Left lung (tissue), 10 donors: Measurements from ENCODE around the gene ARHGAP10. TPM values are rescaled to one million over a fixed set of nuclear protein-coding genes. Genes with fewer than 3 reads are reported as not detected.

Experiments used
- ATAC-seq: fragments of 200-7000 bp; cut with Tn5 transposase; one replicate; pipeline ENCODE4 v1.9.1; 2020; ENCODE audit warnings: moderate library complexity
- DNase-seq, 4 donors: peaks; one replicate each; pipeline ENCODE4 v3.0.0-alpha.2; 2013 to 2020
- H3K27ac ChIP-seq, 2 donors: fragments of 200-600 bp; sonication (generic) in 1 of 2; one replicate each; pipeline versions ENCODE4 v1.5.0 to v1.8.0; 2020 to 2021
- H3K27me3 ChIP-seq, 2 donors: fragments of 200-600 bp; sonication (generic) in 1 of 2; one replicate each; pipeline versions ENCODE4 v1.5.0 to v1.8.0; 2020 to 2021
- H3K36me3 ChIP-seq, 2 donors: fragments of 200-600 bp; sonication (generic) in 1 of 2; one replicate each; pipeline versions ENCODE4 v1.5.0 to v1.8.0; 2020 to 2021
- H3K4me1 ChIP-seq, 2 donors: fragments of 200-600 bp; one replicate each; pipeline ENCODE4 v1.8.0; 2021
- H3K4me3 ChIP-seq, 2 donors: fragments of 200-600 bp; sonication (generic) in 1 of 2; one replicate each; pipeline versions ENCODE4 v1.5.0 to v1.8.0; 2020 to 2021; ENCODE audit warnings: mild to moderate bottlenecking in 1 of 2
- H3K9me3 ChIP-seq, 2 donors: fragments of 200-600 bp; sonication (generic) in 1 of 2; one replicate each; pipeline versions ENCODE4 v1.5.0 to v1.8.0; 2020 to 2021
- CTCF ChIP-seq, 2 donors: fragments of 200-600 bp; sonication (generic) in 1 of 2; IDR thresholded peaks; one replicate each; pipeline versions ENCODE4 v1.5.0 to v1.8.0; 2021; ENCODE audit warnings: antibody characterized with exemption in 2 of 2
- intact Hi-C, 2 donors: fragments of 100-400 bp; cut with DNase I; formaldehyde crosslinking; loops; one replicate each; pipeline versions ENCODE4 v1.11.2 to v1.14.2; 2022
- polyA plus RNA-seq, 6 donors: library from polyadenylated mRNA; unstranded; fragments of 120-200 nt; gene quantifications; one replicate each; pipeline ENCODE4 v1.2.1, GENCODE V29; 2013; ENCODE audit not compliant: insufficient read length in 6 of 6
- total RNA-seq, 2 donors: library from RNA; stranded (reverse); fragmentation: NEBNext Ultra II Directional; extraction: Animal tissue kit (Norgen Biotek cat#: 25700); gene quantifications; one replicate each; pipeline ENCODE4 v1.2.1, GENCODE V29; 2021
- donor health status: DM: no; HTN: yes; CAD: no.
- donor health status: DM: no; HTN: no; CAD: no.

ARHGAP10 gene
- total and polyA plus RNA-seq, 8 donors = 11.6 to 25.4 (median 14.2) TPM

- intact Hi-C loops = no loop called here
- H3K27ac ChIP-seq = no peak overlapping the region
- DNase-seq = no peak
- no peak for ATAC-seq
- no peaks in the 10 kb centered on the region for H3K9me3 ChIP-seq
- H3K27me3 ChIP-seq = no peaks in the 10 kb centered on the region
- no peak for TF ChIP-seq CTCF (IDR thresholded peaks at IDR 0.05)
- H3K36me3 ChIP-seq = no peaks in the 10 kb centered on the region
- H3K4me3 ChIP-seq = no peak overlapping the region
- no peaks in the 10 kb centered on the region for H3K4me1 ChIP-seq
Observed at GRCh38 chr4:148094149-148094548, 362.3 kb downstream of the ARHGAP10 start.

- Histone ChIP-seq H3K27ac (no peak overlapping the region), H3K9me3 (no peaks in the 10 kb centered on the region), H3K36me3 (no peaks in the 10 kb centered on the region), H3K4me3 (no peak overlapping the region), H3K4me1 (no peaks in the 10 kb centered on the region), H3K27me3 (no peaks in the 10 kb centered on the region)
- intact Hi-C loops = no loop called here
- TF ChIP-seq CTCF (IDR thresholded peaks at IDR 0.05) = no peak
- ATAC-seq = no peak
- no peak for DNase-seq
Observed at GRCh38 chr4:148095346-148095923, 363.5 kb downstream of the ARHGAP10 start.

DNA sequence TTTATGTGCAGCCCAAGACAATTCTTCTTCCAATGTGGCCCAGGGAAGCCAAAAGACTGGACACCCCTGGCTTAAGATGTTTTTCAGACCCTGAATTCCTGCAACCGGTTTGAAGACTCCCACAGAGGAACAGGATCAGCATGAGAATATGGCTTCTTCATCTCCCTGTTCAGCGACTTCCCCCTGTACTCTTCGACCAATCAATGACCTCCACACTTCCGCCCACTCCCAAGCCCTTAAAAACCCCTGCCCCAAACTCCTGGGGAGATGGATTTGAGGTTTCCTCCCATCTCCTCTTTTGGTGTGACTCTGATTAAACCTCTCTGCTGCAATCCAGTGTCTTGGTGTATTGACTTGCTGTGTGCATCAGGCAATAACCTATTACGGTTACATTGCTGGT lies 365.9 kb downstream of the ARHGAP10 start:
- Histone ChIP-seq H3K27me3 (no peaks in the 10 kb centered on the region), H3K4me3 (no peak overlapping the region), H3K9me3 (no peaks in the 10 kb centered on the region), H3K4me1 (no peaks in the 10 kb centered on the region), H3K27ac (no peak overlapping the region), H3K36me3 (no peaks in the 10 kb centered on the region)
- intact Hi-C loops = no loop called here
- TF ChIP-seq CTCF (IDR thresholded peaks at IDR 0.05) = no peak
- DNase-seq = no peak
- no peak for ATAC-seq

- Histone ChIP-seq H3K27me3 (no peaks in the 10 kb centered on the region), H3K4me3 (no peak overlapping the region), H3K9me3 (no peaks in the 10 kb centered on the region), H3K36me3 (peaks cover 0 to 7% of the 10 kb centered on the region in 2 donors), H3K4me1 (no peaks in the 10 kb centered on the region), H3K27ac (no peak overlapping the region)
- intact Hi-C loops = no loop called here
- TF ChIP-seq CTCF (IDR thresholded peaks at IDR 0.05) = no peak
- DNase-seq (no peak), ATAC-seq (no peak)
Observed at GRCh38 chr4:148101235-148101634, 369.3 kb downstream of the ARHGAP10 start.

DNA sequence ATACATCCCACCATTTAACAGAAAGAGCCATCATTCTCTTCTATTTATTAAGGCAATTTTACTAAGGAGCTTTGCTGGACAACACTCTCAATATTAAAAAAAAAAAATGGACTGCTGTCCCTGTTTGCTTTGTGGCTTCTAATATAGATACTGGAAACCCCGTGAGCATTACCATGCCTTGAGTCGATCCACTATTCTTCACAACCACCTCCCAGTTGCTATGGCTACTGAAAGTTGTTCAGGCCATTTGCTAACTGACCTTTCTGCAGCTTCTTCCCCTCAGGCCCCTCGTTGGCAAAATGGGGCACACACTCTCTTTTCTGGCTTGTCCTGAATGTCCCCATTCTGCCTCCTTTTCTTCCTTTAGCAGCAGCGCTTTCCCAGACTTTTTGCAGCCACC lies 369.9 kb downstream of the ARHGAP10 start:
- Histone ChIP-seq H3K4me3 (no peak overlapping the region), H3K27me3 (no peaks in the 10 kb centered on the region), H3K36me3 (peaks cover 0 to 7% of the 10 kb centered on the region in 2 donors), H3K9me3 (peaks cover 0 to 4% of the 10 kb centered on the region in 2 donors), H3K27ac (no peak overlapping the region), H3K4me1 (no peaks in the 10 kb centered on the region)
- no peak for ATAC-seq
- DNase-seq = no peak
- intact Hi-C loops = no loop called here
- no peak for TF ChIP-seq CTCF (IDR thresholded peaks at IDR 0.05)
